Stimulated activated naive CD8-positive, alpha-beta T cell treated with anti-CD3 and anti-CD28 coated beads, Interleukin-15, amount 100 ng/mL, for 72 hours (primary cell): Measurements from ENCODE around the gene PTGDS.

Source experiments
- ATAC-seq: fragments of 150-1000 bp; cut with Tn5 transposase; 2 replicates; pipeline ENCODE4 v1.10.0; 2021; ENCODE audit warnings: mild to moderate bottlenecking, moderate library complexity
- DNase-seq, 2 donors: peaks; one replicate each; pipeline ENCODE4 v3.0.0; 2021 to 2022
- H3K27ac Mint-ChIP-seq, 2 donors: one replicate each; pipeline ENCODE4 v1.8.0; 2022; ENCODE audit warnings: mild to moderate bottlenecking in 2 of 2, mixed read lengths in 2 of 2, moderate library complexity in 2 of 2
- H3K27me3 Mint-ChIP-seq: one replicate; pipeline ENCODE4 v1.8.0; 2022; ENCODE audit warnings: mixed read lengths
- H3K4me1 Mint-ChIP-seq: one replicate; pipeline ENCODE4 v1.8.0; 2022; ENCODE audit warnings: mild to moderate bottlenecking, mixed read lengths
- H3K4me3 Mint-ChIP-seq, 2 donors: one replicate each; pipeline ENCODE4 v1.8.0; 2022; ENCODE audit warnings: mild to moderate bottlenecking in 2 of 2, mixed read lengths in 2 of 2, moderate library complexity in 1 of 2
- H3K9me3 Mint-ChIP-seq, 2 donors: one replicate each; pipeline ENCODE4 v1.8.0; 2022; ENCODE audit warnings: mixed read lengths in 2 of 2

The PTGDS gene

GRCh38 chr9:137012694-137013570, 35.6 kb downstream of the PTGDS start:
- Mint-ChIP-seq H3K4me1 (no peaks in the 10 kb centered on the region), H3K27ac (no peak overlapping the region), H3K4me3 (no peak overlapping the region), H3K27me3 (no peaks in the 10 kb centered on the region), H3K9me3 (no peaks in the 10 kb centered on the region)
- ATAC-seq (no peak), DNase-seq (no peak)

GRCh38 chr9:137013571-137013940, 36.3 kb downstream of the PTGDS start:
- no peaks in the 10 kb centered on the region for H3K27me3 Mint-ChIP-seq
- no peak overlapping the region for H3K4me3 Mint-ChIP-seq
- no peaks in the 10 kb centered on the region for H3K9me3 Mint-ChIP-seq
- DNase-seq (no peak), ATAC-seq (no peak)
- H3K4me1 Mint-ChIP-seq: peaks cover 2% of the 10 kb centered on the region
- no peak overlapping the region for H3K27ac Mint-ChIP-seq

- ATAC-seq (no peak), DNase-seq (no peak)
- no peaks in the 10 kb centered on the region for H3K9me3 Mint-ChIP-seq
- no peaks in the 10 kb centered on the region for H3K27me3 Mint-ChIP-seq
- H3K27ac Mint-ChIP-seq: no peak overlapping the region
- H3K4me1 Mint-ChIP-seq: peaks cover 8% of the 10 kb centered on the region
- no peak overlapping the region for H3K4me3 Mint-ChIP-seq
Measured at GRCh38 chr9:137014166-137014565, 36.9 kb downstream of the PTGDS start.

DNA sequence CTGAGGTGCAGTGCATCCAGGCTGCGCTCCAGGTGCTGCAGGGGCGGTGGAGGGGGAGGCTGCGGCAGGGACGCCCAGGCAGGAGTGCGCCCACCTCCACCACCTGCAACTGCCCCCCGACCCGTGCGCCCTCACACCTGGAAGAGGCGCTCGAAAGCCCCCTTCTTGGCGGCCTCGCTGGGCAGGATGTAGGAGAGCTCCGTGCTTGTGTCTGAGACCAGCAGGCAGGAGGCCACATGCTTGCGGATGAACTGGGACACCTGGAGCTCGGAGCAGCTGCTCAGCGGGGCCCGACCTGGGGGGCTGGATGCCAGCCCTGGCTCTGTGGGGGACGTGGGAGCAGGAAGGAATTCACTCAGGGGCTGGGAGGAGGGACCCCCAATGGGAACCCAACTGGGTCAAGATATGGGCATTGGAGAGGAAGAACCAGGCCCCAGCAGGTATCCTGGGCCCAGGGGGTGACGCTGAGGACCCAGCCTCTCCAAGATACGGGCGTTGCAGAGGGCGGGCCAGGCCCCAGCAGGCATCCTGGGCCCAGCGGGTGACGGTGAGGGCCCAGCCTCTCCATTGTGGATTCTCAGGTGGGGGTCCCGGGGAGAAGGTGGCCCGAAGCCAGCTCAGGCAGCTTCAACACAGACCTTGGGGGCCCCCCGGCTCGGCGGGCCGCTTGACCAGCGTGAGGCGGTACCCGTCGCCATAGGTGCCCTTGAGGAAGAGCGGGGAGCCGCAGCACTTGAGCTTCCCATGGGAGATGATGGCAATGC, 37.7 kb downstream of the PTGDS start:
- no peak overlapping the region for H3K4me3 Mint-ChIP-seq
- H3K27me3 Mint-ChIP-seq: no peaks in the 10 kb centered on the region
- peak overlapping the region in 1 of 2 donors; percentile 54 for H3K27ac Mint-ChIP-seq
- H3K9me3 Mint-ChIP-seq: no peaks in the 10 kb centered on the region
- no peak for ATAC-seq
- no peak for DNase-seq
- H3K4me1 Mint-ChIP-seq: peaks cover 8% of the 10 kb centered on the region

- Mint-ChIP-seq H3K4me1 (peaks cover 8% of the 10 kb centered on the region), H3K9me3 (no peaks in the 10 kb centered on the region), H3K27me3 (no peaks in the 10 kb centered on the region), H3K4me3 (no peak overlapping the region), H3K27ac (no peak overlapping the region)
- no peak for DNase-seq
- ATAC-seq: no peak
Measured at GRCh38 chr9:137015540-137015930, 38.2 kb downstream of the PTGDS start.

DNA sequence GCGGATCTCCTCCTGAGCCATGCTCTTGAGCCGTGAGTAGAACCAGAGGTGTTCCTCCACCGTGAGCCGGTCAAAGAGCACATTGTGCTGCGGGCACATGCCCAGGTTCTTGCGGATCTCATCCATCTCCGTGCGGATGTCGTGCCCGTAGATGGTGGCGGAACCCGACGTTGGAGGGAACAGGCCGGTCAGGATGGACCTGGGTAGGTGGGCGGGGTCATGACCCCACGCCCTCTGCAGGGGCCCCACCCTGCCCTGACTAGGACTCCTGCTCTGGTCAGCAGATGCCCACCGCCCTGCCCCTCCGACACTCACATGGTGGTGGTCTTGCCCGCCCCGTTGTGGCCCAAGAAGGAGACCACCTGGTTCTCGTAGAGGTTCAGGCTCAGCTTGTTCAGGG, 38.7 kb downstream of the PTGDS start:
- no peak overlapping the region for H3K4me3 Mint-ChIP-seq
- H3K27me3 Mint-ChIP-seq: no peaks in the 10 kb centered on the region
- peaks cover 8% of the 10 kb centered on the region for H3K4me1 Mint-ChIP-seq
- no peak for ATAC-seq
- no peaks in the 10 kb centered on the region for H3K9me3 Mint-ChIP-seq
- DNase-seq: no peak
- no peak overlapping the region for H3K27ac Mint-ChIP-seq

- no peak overlapping the region for H3K4me3 Mint-ChIP-seq
- H3K27ac Mint-ChIP-seq: no peak overlapping the region
- H3K27me3 Mint-ChIP-seq: no peaks in the 10 kb centered on the region
Measured at GRCh38 chr9:137016436-137016835, 39.1 kb downstream of the PTGDS start.

DNA sequence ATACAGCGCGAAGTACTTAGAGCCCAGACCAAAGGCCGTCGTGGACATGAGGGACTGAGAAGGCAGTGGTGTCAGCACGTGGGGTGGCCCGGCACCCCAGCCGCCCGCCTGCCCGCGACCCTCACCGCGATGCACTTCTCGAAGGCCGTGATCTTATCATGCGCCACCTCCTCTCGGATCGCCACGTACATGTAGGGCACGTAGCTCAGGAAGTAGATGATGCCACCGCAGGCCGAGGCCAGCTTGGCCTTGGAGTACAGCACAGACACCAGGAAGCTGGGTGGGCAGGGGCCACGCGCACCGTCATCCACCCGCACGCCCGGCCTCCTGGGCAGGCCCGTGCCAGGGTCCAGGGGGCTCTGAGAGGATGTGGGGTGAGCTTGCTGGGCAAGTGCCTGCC, 39.8 kb downstream of the PTGDS start:
- Mint-ChIP-seq H3K27me3 (no peaks in the 10 kb centered on the region), H3K4me1 (peaks cover 14% of the 10 kb centered on the region), H3K27ac (no peak overlapping the region), H3K4me3 (no peak overlapping the region), H3K9me3 (no peaks in the 10 kb centered on the region)
- no peak for ATAC-seq
- no peak for DNase-seq

More at GRCh38 chr9:137016436-137016835, 39.1 kb downstream of the PTGDS start:
- ATAC-seq (peak; percentile 5), DNase-seq (no peak)
- H3K9me3 Mint-ChIP-seq: no peaks in the 10 kb centered on the region
- peaks cover 8% of the 10 kb centered on the region for H3K4me1 Mint-ChIP-seq

DNA sequence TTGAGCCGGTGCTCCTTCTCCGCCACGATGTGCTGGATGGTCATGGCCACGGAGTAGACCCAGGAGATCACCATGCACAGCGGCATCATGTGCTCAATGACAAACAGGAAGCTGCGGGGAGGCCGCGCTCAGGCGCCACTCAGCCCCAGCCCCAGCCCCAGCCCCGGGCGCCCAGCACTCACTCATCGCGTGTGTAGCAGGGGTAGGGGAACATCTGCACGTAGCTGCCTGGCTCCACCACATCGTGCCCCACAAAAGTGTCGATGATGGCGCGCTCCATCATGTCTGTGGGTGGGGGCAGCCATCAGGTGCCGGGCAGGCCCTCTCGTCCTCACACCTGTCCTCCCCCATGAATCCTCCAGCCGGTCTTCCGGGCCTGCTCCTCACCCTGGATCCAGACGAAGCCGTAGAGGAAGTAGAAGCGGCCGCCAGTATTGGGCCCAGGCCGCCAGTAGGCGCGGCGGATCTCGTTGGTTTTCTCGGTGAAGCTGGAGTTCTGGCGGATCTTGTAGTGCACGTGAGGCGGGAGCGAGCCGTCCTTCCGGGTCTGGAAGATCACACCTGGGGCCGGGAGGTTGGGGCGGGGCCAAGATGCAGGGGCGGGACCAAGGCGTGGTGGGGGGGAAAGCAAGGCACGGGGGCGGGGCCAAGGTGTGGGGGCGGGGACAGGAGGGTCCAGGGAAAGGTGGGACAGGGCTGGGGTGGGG, 40.6 kb downstream of the PTGDS start:
- Mint-ChIP-seq H3K9me3 (no peaks in the 10 kb centered on the region), H3K4me1 (peaks cover 17% of the 10 kb centered on the region), H3K4me3 (no peak overlapping the region), H3K27ac (no peak overlapping the region), H3K27me3 (no peaks in the 10 kb centered on the region)
- DNase-seq (no peak), ATAC-seq (no peak)

- no peak for ATAC-seq
- DNase-seq: no peak
- Mint-ChIP-seq H3K4me3 (no peak overlapping the region), H3K9me3 (no peaks in the 10 kb centered on the region), H3K4me1 (peaks cover 20% of the 10 kb centered on the region), H3K27ac (no peak overlapping the region), H3K27me3 (no peaks in the 10 kb centered on the region)
Measured at GRCh38 chr9:137018761-137019559, 41.7 kb downstream of the PTGDS start.

DNA sequence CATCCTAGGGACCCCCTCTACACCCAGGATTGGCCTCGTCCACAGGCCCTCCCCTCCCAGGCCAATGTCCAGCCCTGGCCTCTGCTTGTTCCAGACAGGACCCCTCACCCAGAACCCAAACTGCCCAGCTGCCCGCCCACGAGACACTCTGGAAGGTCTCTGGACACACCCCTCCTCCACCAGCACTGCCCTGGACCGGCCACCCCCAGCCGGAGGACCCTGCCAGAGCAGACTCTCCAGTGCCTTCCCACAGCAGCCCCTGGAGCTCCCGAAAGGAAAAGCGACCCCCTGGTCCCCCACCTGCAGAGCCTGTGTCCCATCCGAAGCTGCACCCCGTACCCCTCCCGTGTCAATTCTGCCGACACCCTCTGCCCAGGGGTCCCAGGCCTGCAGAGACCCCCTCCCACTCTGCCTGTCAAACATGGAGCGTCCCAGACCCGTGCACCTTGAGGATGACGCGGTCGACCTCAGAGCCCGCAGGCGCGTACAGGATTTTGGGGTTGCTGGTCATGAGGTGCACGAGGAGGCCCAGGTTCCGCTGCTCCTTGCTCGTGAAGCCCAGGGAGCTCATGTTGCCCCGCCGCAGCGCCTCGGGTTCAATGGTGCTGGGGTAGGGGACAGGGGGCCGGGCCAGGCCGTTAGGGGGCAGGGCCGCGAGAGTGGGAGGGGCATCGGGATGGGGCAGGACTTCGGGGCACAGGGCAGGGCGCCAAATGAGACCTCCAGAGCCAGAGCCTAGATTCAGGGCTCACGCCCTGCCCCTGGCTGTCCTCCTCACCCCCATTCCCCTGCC, 42.8 kb downstream of the PTGDS start:
- Mint-ChIP-seq H3K4me1 (peaks cover 32% of the 10 kb centered on the region), H3K27ac (no peak overlapping the region), H3K4me3 (no peak overlapping the region), H3K27me3 (no peaks in the 10 kb centered on the region), H3K9me3 (no peaks in the 10 kb centered on the region)
- DNase-seq (no peak), ATAC-seq (no peak)

GRCh38 chr9:137020771-137021567, 43.7 kb downstream of the PTGDS start:
- H3K9me3 Mint-ChIP-seq: no peaks in the 10 kb centered on the region
- H3K4me3 Mint-ChIP-seq: no peak overlapping the region
- H3K27ac Mint-ChIP-seq: no peak overlapping the region
- DNase-seq (no peak), ATAC-seq (no peak)
- no peaks in the 10 kb centered on the region for H3K27me3 Mint-ChIP-seq
- peaks cover 35% of the 10 kb centered on the region for H3K4me1 Mint-ChIP-seq

- no peaks in the 10 kb centered on the region for H3K9me3 Mint-ChIP-seq
- no peak for ATAC-seq
- DNase-seq: no peak
- H3K27me3 Mint-ChIP-seq: no peaks in the 10 kb centered on the region
- no peak overlapping the region for H3K27ac Mint-ChIP-seq
- H3K4me3 Mint-ChIP-seq: no peak overlapping the region
- H3K4me1 Mint-ChIP-seq: peaks cover 41% of the 10 kb centered on the region
Measured at GRCh38 chr9:137021568-137021978, 44.3 kb downstream of the PTGDS start.
